Left lung (tissue), 10 donors: ENCODE data around the gene SEC22B. TPM values are rescaled to one million over a fixed set of nuclear protein-coding genes. Genes with fewer than 3 reads are reported as not detected.
A peak's percentile ranks its signal among the peaks of the same experiment; 100 is the strongest.
"Not testable (repeated sequence)": the region's sequence is repeated elsewhere in the genome, so short reads cannot be mapped to it uniquely, and the experiment has no call there.

Experiments used
- ATAC-seq: fragments of 200-7000 bp; cut with Tn5 transposase; one replicate; pipeline ENCODE4 v1.9.1; 2020; ENCODE audit warnings: moderate library complexity
- DNase-seq, 4 donors: peaks; one replicate each; pipeline ENCODE4 v3.0.0-alpha.2; 2013 to 2020
- H3K27ac ChIP-seq, 2 donors: fragments of 200-600 bp; sonication (generic) in 1 of 2; one replicate each; pipeline versions ENCODE4 v1.5.0 to v1.8.0; 2020 to 2021
- H3K27me3 ChIP-seq, 2 donors: fragments of 200-600 bp; sonication (generic) in 1 of 2; one replicate each; pipeline versions ENCODE4 v1.5.0 to v1.8.0; 2020 to 2021
- H3K36me3 ChIP-seq, 2 donors: fragments of 200-600 bp; sonication (generic) in 1 of 2; one replicate each; pipeline versions ENCODE4 v1.5.0 to v1.8.0; 2020 to 2021
- H3K4me1 ChIP-seq, 2 donors: fragments of 200-600 bp; one replicate each; pipeline ENCODE4 v1.8.0; 2021
- H3K4me3 ChIP-seq, 2 donors: fragments of 200-600 bp; sonication (generic) in 1 of 2; one replicate each; pipeline versions ENCODE4 v1.5.0 to v1.8.0; 2020 to 2021; ENCODE audit warnings: mild to moderate bottlenecking in 1 of 2
- H3K9me3 ChIP-seq, 2 donors: fragments of 200-600 bp; sonication (generic) in 1 of 2; one replicate each; pipeline versions ENCODE4 v1.5.0 to v1.8.0; 2020 to 2021
- CTCF ChIP-seq, 2 donors: fragments of 200-600 bp; sonication (generic) in 1 of 2; IDR thresholded peaks; one replicate each; pipeline versions ENCODE4 v1.5.0 to v1.8.0; 2021; ENCODE audit warnings: antibody characterized with exemption in 2 of 2
- intact Hi-C, 2 donors: fragments of 100-400 bp; cut with DNase I; formaldehyde crosslinking; loops; one replicate each; pipeline versions ENCODE4 v1.11.2 to v1.14.2; 2022
- polyA plus RNA-seq, 6 donors: library from polyadenylated mRNA; unstranded; fragments of 120-200 nt; gene quantifications; one replicate each; pipeline ENCODE4 v1.2.1, GENCODE V29; 2013; ENCODE audit not compliant: insufficient read length in 6 of 6
- total RNA-seq, 2 donors: library from RNA; stranded (reverse); fragmentation: NEBNext Ultra II Directional; extraction: Animal tissue kit (Norgen Biotek cat#: 25700); gene quantifications; one replicate each; pipeline ENCODE4 v1.2.1, GENCODE V29; 2021
- donor health status: DM: no; HTN: yes; CAD: no.
- donor health status: DM: no; HTN: no; CAD: no.

The SEC22B gene
- total and polyA plus RNA-seq, 8 donors = 34.2 to 44.7 (median 39.1) TPM

GRCh38 chr1:120131611-120132405, 44.5 kb downstream of the SEC22B start:
- peak in 1 of 2 donors; percentile 19 for TF ChIP-seq CTCF (IDR thresholded peaks at IDR 0.05)
- H3K4me3 ChIP-seq, H3K36me3 ChIP-seq, intact Hi-C loops, H3K9me3 ChIP-seq, H3K27me3 ChIP-seq: not testable (repeated sequence)
- DNase-seq (peak; percentile 31 to 90 (median 63)), ATAC-seq (peak; percentile 89)
- H3K27ac ChIP-seq = peak overlapping the region; percentile 45
- H3K4me1 ChIP-seq = peaks cover 0 to 11% of the 10 kb centered on the region in 2 donors

- H3K4me3 ChIP-seq, H3K27me3 ChIP-seq, H3K36me3 ChIP-seq, DNase-seq, H3K9me3 ChIP-seq, intact Hi-C loops, ATAC-seq, H3K27ac ChIP-seq: not testable (repeated sequence)
- H3K4me1 ChIP-seq = peaks cover 0 to 21% of the 10 kb centered on the region in 2 donors
Measured at GRCh38 chr1:120127921-120128320, 48.4 kb downstream of the SEC22B start.

GRCh38 chr1:120126216-120126615, 50.1 kb downstream of the SEC22B start:
- intact Hi-C loops, H3K36me3 ChIP-seq, H3K27ac ChIP-seq, H3K9me3 ChIP-seq, H3K4me3 ChIP-seq, H3K27me3 ChIP-seq: not testable (repeated sequence)
- ATAC-seq = peak; percentile 9
- H3K4me1 ChIP-seq = peaks cover 0 to 13% of the 10 kb centered on the region in 2 donors
- peak in 1 of 4 donors; percentile 3 for DNase-seq

GRCh38 chr1:120124628-120125027, 51.7 kb downstream of the SEC22B start:
- H3K9me3 ChIP-seq, H3K36me3 ChIP-seq, H3K27me3 ChIP-seq, H3K4me3 ChIP-seq, DNase-seq, H3K27ac ChIP-seq, ATAC-seq, intact Hi-C loops: not testable (repeated sequence)
- peaks cover 0 to 13% of the 10 kb centered on the region in 2 donors for H3K4me1 ChIP-seq

GRCh38 chr1:120123813-120124510, 52.4 kb downstream of the SEC22B start:
- DNase-seq, H3K9me3 ChIP-seq, H3K27me3 ChIP-seq, intact Hi-C loops, H3K36me3 ChIP-seq, H3K4me3 ChIP-seq: not testable (repeated sequence)
- H3K4me1 ChIP-seq = peaks cover 0 to 13% of the 10 kb centered on the region in 2 donors
- peak; percentile 74 for ATAC-seq
- peak overlapping the region in 1 of 2 donors; percentile 65 for H3K27ac ChIP-seq

- H3K9me3 ChIP-seq, DNase-seq, H3K4me3 ChIP-seq, H3K27me3 ChIP-seq, intact Hi-C loops, H3K36me3 ChIP-seq: not testable (repeated sequence)
- Histone ChIP-seq H3K27ac (peak overlapping the region in 1 of 2 donors; percentile 55), H3K4me1 (peaks cover 0 to 13% of the 10 kb centered on the region in 2 donors)
- peak; percentile 30 for ATAC-seq
Measured at GRCh38 chr1:120122262-120122893, 53.9 kb downstream of the SEC22B start.

GRCh38 chr1:120121830-120122229, 54.5 kb downstream of the SEC22B start:
- H3K4me1 ChIP-seq = peaks cover 0 to 13% of the 10 kb centered on the region in 2 donors
- H3K9me3 ChIP-seq, H3K27me3 ChIP-seq, intact Hi-C loops, H3K36me3 ChIP-seq, ATAC-seq, H3K4me3 ChIP-seq, DNase-seq, H3K27ac ChIP-seq: not testable (repeated sequence)

GRCh38 chr1:120120525-120120924, 55.8 kb downstream of the SEC22B start:
- peak; percentile 43 for ATAC-seq
- H3K27me3 ChIP-seq, H3K36me3 ChIP-seq, H3K4me3 ChIP-seq, DNase-seq, intact Hi-C loops, H3K27ac ChIP-seq, H3K9me3 ChIP-seq: not testable (repeated sequence)
- peaks cover 0 to 13% of the 10 kb centered on the region in 2 donors for H3K4me1 ChIP-seq

- H3K4me1 ChIP-seq, intact Hi-C loops, H3K9me3 ChIP-seq, H3K27me3 ChIP-seq, H3K4me3 ChIP-seq, H3K36me3 ChIP-seq: not testable (repeated sequence)
- peak in 3 of 4 donors; percentile 8 to 56 (median 31) for DNase-seq
- H3K27ac ChIP-seq = peak overlapping the region in 1 of 2 donors; percentile 14
- peak; percentile 67 for ATAC-seq
Measured at GRCh38 chr1:120117371-120118177, 58.7 kb downstream of the SEC22B start.

- intact Hi-C loops, H3K9me3 ChIP-seq, H3K4me1 ChIP-seq, H3K4me3 ChIP-seq, H3K27ac ChIP-seq, DNase-seq, H3K27me3 ChIP-seq, ATAC-seq, H3K36me3 ChIP-seq: not testable (repeated sequence)
Measured at GRCh38 chr1:120116094-120116493, 60.2 kb downstream of the SEC22B start.

- H3K27ac ChIP-seq, H3K9me3 ChIP-seq, intact Hi-C loops, H3K4me3 ChIP-seq, DNase-seq, H3K27me3 ChIP-seq, H3K36me3 ChIP-seq, H3K4me1 ChIP-seq: not testable (repeated sequence)
- ATAC-seq = peak; percentile 32
Measured at GRCh38 chr1:120113134-120113533, 63.2 kb downstream of the SEC22B start.
